Astrocyte (in vitro differentiated cells and primary cell): Measurements from ENCODE around the gene GGT5. TPM values are rescaled to one million over a fixed set of nuclear protein-coding genes. Genes with fewer than 3 reads are reported as not detected.

Experiments used
- DNase-seq: peaks from one replicate; pipeline ENCODE4 v3.0.0-alpha.2; 2010; ENCODE audit warnings: low read depth
- FAIRE-seq: peaks from 2 replicates; lab custom pipeline; 2011; peaks lifted over from hg19 to GRCh38; lab: Jason Lieb, UNC
- H2AFZ ChIP-seq: 2 replicates; pipeline ENCODE4 v1.6.0; 2012; ENCODE audit warnings: low read depth, low read length, inconsistent platforms
- H3K27ac ChIP-seq: 2 replicates; pipeline ENCODE4 v1.5.1; 2011; ENCODE audit warnings: low read depth, low read length, inconsistent platforms
- H3K27me3 ChIP-seq: 2 replicates; pipeline ENCODE4 v1.6.0; 2011; ENCODE audit warnings: low read length, inconsistent platforms; ENCODE audit not compliant: insufficient read depth
- H3K36me3 ChIP-seq: 2 replicates; pipeline ENCODE4 v1.5.1; 2011; ENCODE audit warnings: low read length, inconsistent platforms; ENCODE audit not compliant: insufficient read depth
- H3K4me1 ChIP-seq: 2 replicates; pipeline ENCODE4 v1.5.1; 2011; ENCODE audit warnings: low read length, inconsistent platforms; ENCODE audit not compliant: insufficient read depth
- H3K4me2 ChIP-seq: 2 replicates; pipeline ENCODE4 v1.6.0; 2012; ENCODE audit warnings: low read length, inconsistent platforms
- H3K4me3 ChIP-seq: 2 replicates; pipeline ENCODE4 v1.5.1; 2011; ENCODE audit warnings: low read depth, mild to moderate bottlenecking, low read length, inconsistent platforms; ENCODE audit not compliant: insufficient read depth
- H3K79me2 ChIP-seq: 2 replicates; pipeline ENCODE4 v1.6.0; 2012; ENCODE audit warnings: mild to moderate bottlenecking, low read length, inconsistent platforms; ENCODE audit not compliant: insufficient read depth
- H3K9ac ChIP-seq: 2 replicates; pipeline ENCODE4 v1.6.0; 2012; ENCODE audit warnings: mild to moderate bottlenecking, low read length, inconsistent platforms
- H3K9me3 ChIP-seq: 2 replicates; pipeline ENCODE4 v1.5.1; 2012; ENCODE audit warnings: low read depth, mild to moderate bottlenecking, low read length, inconsistent platforms; ENCODE audit not compliant: insufficient read depth
- H4K20me1 ChIP-seq: 2 replicates; pipeline ENCODE4 v1.6.0; 2012; ENCODE audit warnings: low read length, inconsistent platforms; ENCODE audit not compliant: insufficient read depth
- H3K27ac Mint-ChIP-seq: one replicate; pipeline ENCODE4 v1.8.0; 2021; ENCODE audit warnings: mild to moderate bottlenecking, mixed read lengths; ENCODE audit not compliant: unreplicated experiment
- H3K27me3 Mint-ChIP-seq: one replicate; pipeline ENCODE4 v1.8.0; 2021; ENCODE audit warnings: low read depth, mixed read lengths; ENCODE audit not compliant: unreplicated experiment
- H3K36me3 Mint-ChIP-seq: one replicate; pipeline ENCODE4 v1.8.0; 2021; ENCODE audit warnings: low read depth, mixed read lengths; ENCODE audit not compliant: unreplicated experiment
- H3K4me1 Mint-ChIP-seq: one replicate; pipeline ENCODE4 v1.8.0; 2021; ENCODE audit warnings: low read depth, mixed read lengths; ENCODE audit not compliant: unreplicated experiment
- H3K4me3 Mint-ChIP-seq: one replicate; pipeline ENCODE4 v1.8.0; 2021; ENCODE audit warnings: mild to moderate bottlenecking, moderate library complexity, mixed read lengths; ENCODE audit not compliant: unreplicated experiment
- H3K9me3 Mint-ChIP-seq: one replicate; pipeline ENCODE4 v1.8.0; 2021; ENCODE audit warnings: mild to moderate bottlenecking, mixed read lengths; ENCODE audit not compliant: unreplicated experiment
- CTCF ChIP-seq: IDR thresholded peaks from 2 replicates; pipeline ENCODE4 v1.5.1; 2011; ENCODE audit warnings: low read depth, mild to moderate bottlenecking, inconsistent platforms, low read length, moderate library complexity; ENCODE audit not compliant: insufficient read depth
- EZH2 ChIP-seq: IDR thresholded peaks from 2 replicates; pipeline ENCODE4 v1.6.1; 2012; ENCODE audit warnings: mild to moderate bottlenecking, low read length, inconsistent platforms; ENCODE audit not compliant: insufficient read depth
- total RNA-seq: library from RNA; stranded (reverse); gene quantifications from 2 replicates; pipeline ENCODE4 v1.2.1, GENCODE V29; 2021

The GGT5 gene
- total RNA-seq, 1 donor from 2014 or later = 0.64 TPM

DNA sequence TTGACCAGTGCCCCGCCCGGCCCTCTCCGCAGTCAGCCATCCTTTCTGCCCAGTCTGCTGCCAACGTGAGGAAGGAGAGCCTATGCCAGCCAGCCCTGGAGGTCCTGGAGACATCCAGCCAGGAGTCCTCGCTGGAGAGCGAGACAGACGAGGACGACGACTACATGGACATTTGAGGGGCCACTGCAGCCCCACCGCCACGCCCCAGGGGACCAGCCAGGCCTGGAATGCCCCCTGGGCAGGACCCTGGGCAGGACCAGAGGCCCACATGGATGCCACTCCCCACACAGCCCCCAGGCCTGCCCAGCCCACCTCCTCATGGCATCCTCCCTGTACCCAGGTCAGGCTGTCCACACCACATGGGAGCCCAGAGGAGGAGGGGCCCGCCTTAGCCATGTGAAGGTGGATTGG is 66.9 kb downstream of the GGT5 start:
- H3K4me1 Mint-ChIP-seq = no peaks in the 10 kb centered on the region

GRCh38 chr22:24177456-24177855 is 67.4 kb downstream of the GGT5 start:
- Histone ChIP-seq H3K4me2 (no peak overlapping the region), H4K20me1 (peaks cover 8% of the 10 kb centered on the region), H3K27ac (no peak overlapping the region), H3K27me3 (no peaks in the 10 kb centered on the region), H3K4me3 (no peak overlapping the region), H3K9ac (no peak overlapping the region), H3K36me3 (no peaks in the 10 kb centered on the region), H3K4me1 (no peaks in the 10 kb centered on the region), H3K9me3 (no peaks in the 10 kb centered on the region), H3K79me2 (no peaks in the 10 kb centered on the region), H2AFZ (no peak overlapping the region)
- Mint-ChIP-seq H3K9me3 (no peaks in the 10 kb centered on the region), H3K27me3 (no peaks in the 10 kb centered on the region), H3K36me3 (peaks cover 4% of the 10 kb centered on the region), H3K4me1 (no peaks in the 10 kb centered on the region), H3K4me3 (no peak overlapping the region), H3K27ac (no peak overlapping the region)
- DNase-seq (no peak), FAIRE-seq (no peak)
- TF ChIP-seq CTCF = no peak
- TF ChIP-seq EZH2 = no peak

More for the DNA sequence above, 66.9 kb downstream of the GGT5 start:
- Histone ChIP-seq H3K9me3 (no peaks in the 10 kb centered on the region), H3K27ac (no peak overlapping the region), H3K79me2 (no peaks in the 10 kb centered on the region), H3K36me3 (no peaks in the 10 kb centered on the region), H3K4me1 (no peaks in the 10 kb centered on the region), H3K4me3 (no peak overlapping the region), H3K27me3 (no peaks in the 10 kb centered on the region), H2AFZ (no peak overlapping the region), H3K9ac (no peak overlapping the region), H4K20me1 (peaks cover 8% of the 10 kb centered on the region), H3K4me2 (no peak overlapping the region)
- Mint-ChIP-seq H3K4me3 (no peak overlapping the region), H3K36me3 (peaks cover 2% of the 10 kb centered on the region), H3K27ac (no peak overlapping the region), H3K27me3 (no peaks in the 10 kb centered on the region), H3K9me3 (no peaks in the 10 kb centered on the region)
- no peak for TF ChIP-seq EZH2
- FAIRE-seq (no peak), DNase-seq (no peak)

GRCh38 chr22:24177045-24177444 is 67.8 kb downstream of the GGT5 start:
- H3K4me2 ChIP-seq = no peak overlapping the region
- H3K27ac ChIP-seq = no peak overlapping the region
- TF ChIP-seq CTCF = no peak
- TF ChIP-seq EZH2 = no peak
- Mint-ChIP-seq H3K27ac (no peak overlapping the region), H3K36me3 (peaks cover 4% of the 10 kb centered on the region), H3K4me1 (no peaks in the 10 kb centered on the region), H3K27me3 (no peaks in the 10 kb centered on the region), H3K9me3 (no peaks in the 10 kb centered on the region), H3K4me3 (no peak overlapping the region)
- no peak for DNase-seq
- H3K79me2 ChIP-seq = no peaks in the 10 kb centered on the region
- no peaks in the 10 kb centered on the region for H3K27me3 ChIP-seq
- peaks cover 8% of the 10 kb centered on the region for H4K20me1 ChIP-seq
- H2AFZ ChIP-seq = no peak overlapping the region
- no peak for FAIRE-seq
- H3K9me3 ChIP-seq = no peaks in the 10 kb centered on the region
- H3K9ac ChIP-seq = no peak overlapping the region
- no peak overlapping the region for H3K4me3 ChIP-seq
- H3K4me1 ChIP-seq = no peaks in the 10 kb centered on the region
- no peaks in the 10 kb centered on the region for H3K36me3 ChIP-seq
